HL-60 (cell line): ENCODE data around the gene TCTN3.

Experiments used
- DNase-seq, 2 experiments: peaks; one replicate each; pipeline ENCODE4 v3.0.0-alpha.2; 2010 to 2020; ENCODE audit warnings: low read depth in 1 of 2, low spot score in 1 of 2
- H3K27ac ChIP-seq: fragments of 250-450 bp; sonication (Bioruptor Pico); replicated peaks from 2 replicates; pipeline ENCODE4 v1.5.1; 2020; ENCODE audit warnings: mild to moderate bottlenecking, moderate library complexity
- H3K27me3 ChIP-seq: fragments of 250-450 bp; sonication (Bioruptor Pico); 2 replicates; pipeline ENCODE4 v1.5.1; 2021; ENCODE audit warnings: mild to moderate bottlenecking, moderate library complexity; ENCODE audit not compliant: insufficient read depth, poor library complexity, severe bottlenecking
- H3K4me3 ChIP-seq: replicated peaks from 2 replicates; pipeline ENCODE4 v1.5.1; 2011; ENCODE audit warnings: mild to moderate bottlenecking, control low read depth, low read length; ENCODE audit not compliant: insufficient read depth
- CTCF ChIP-seq: IDR thresholded peaks from one replicate; pipeline ENCODE4 v1.5.1; 2011; ENCODE audit warnings: low read length, control low read depth, inconsistent platforms; ENCODE audit not compliant: insufficient read depth
- GABPA ChIP-seq: IDR thresholded peaks from 2 replicates; pipeline ENCODE4 v1.6.1; 2012; ENCODE audit warnings: low read depth
- POLR2AphosphoS5 ChIP-seq: IDR thresholded peaks from 2 replicates; pipeline ENCODE4 v1.6.1; 2012; ENCODE audit warnings: low read depth
- REST ChIP-seq: IDR thresholded peaks from 2 replicates; pipeline ENCODE4 v1.6.1; 2012; ENCODE audit warnings: low read depth; ENCODE audit not compliant: insufficient replicate concordance
- SPI1 ChIP-seq: IDR thresholded peaks from 2 replicates; pipeline ENCODE4 v1.6.1; 2012; ENCODE audit warnings: low read depth, mild to moderate bottlenecking, borderline replicate concordance

Gene TCTN3

GRCh38 chr10:95688648-95689047 lies 5.1 kb downstream of the TCTN3 start:
- Histone ChIP-seq H3K27ac (no peak overlapping the region), H3K4me3 (no peak overlapping the region), H3K27me3 (no peaks in the 10 kb centered on the region)
- DNase-seq: no peak
- TF ChIP-seq REST (no peak), CTCF (no peak), POLR2AphosphoS5 (no peak), SPI1 (no peak), GABPA (no peak)

GRCh38 chr10:95683966-95684365 lies 9.8 kb downstream of the TCTN3 start:
- Histone ChIP-seq H3K27ac (no peak overlapping the region), H3K27me3 (no peaks in the 10 kb centered on the region), H3K4me3 (no peak overlapping the region)
- TF ChIP-seq GABPA: no peak
- no peak for TF ChIP-seq POLR2AphosphoS5
- TF ChIP-seq SPI1: no peak
- no peak for TF ChIP-seq REST
- TF ChIP-seq CTCF: no peak
- no peak for DNase-seq

- no peak for TF ChIP-seq POLR2AphosphoS5
- TF ChIP-seq CTCF: no peak
- no peak for TF ChIP-seq REST
- no peak for TF ChIP-seq GABPA
- no peak for TF ChIP-seq SPI1
- no peak overlapping the region for H3K4me3 ChIP-seq
- H3K27ac ChIP-seq: no peak overlapping the region
- DNase-seq: no peak
- no peaks in the 10 kb centered on the region for H3K27me3 ChIP-seq
These were observed 18.2 kb downstream of the TCTN3 start for GRCh38 chr10:95675403-95676116.
